Neural progenitor cell (in vitro differentiated cells): ENCODE results near the gene SPAG9. TPM values are rescaled to one million over a fixed set of nuclear protein-coding genes. Genes with fewer than 3 reads are reported as not detected.

Experiments
- DNase-seq: peaks from one replicate; pipeline ENCODE4 v3.0.0-alpha.2; 2016; ENCODE audit warnings: low spot score
- H2AFZ ChIP-seq: fragments of 200-600 bp; sonication (generic); replicated peaks from 2 replicates; pipeline ENCODE4 v1.6.1; 2016; ENCODE audit warnings: antibody characterized with exemption
- H3F3A ChIP-seq: fragments of 200-600 bp; sonication (generic); 2 replicates; pipeline ENCODE4 v1.6.1; 2016; ENCODE audit warnings: antibody characterized with exemption, low read depth
- H3K27ac ChIP-seq: fragments of 200-600 bp; sonication (generic); 2 replicates; pipeline ENCODE4 v1.5.1; 2016; ENCODE audit warnings: mild to moderate bottlenecking
- H3K27me3 ChIP-seq: fragments of 200-600 bp; sonication (generic); 2 replicates; pipeline ENCODE4 v1.6.1; 2016; ENCODE audit warnings: mild to moderate bottlenecking, moderate library complexity
- H3K36me3 ChIP-seq: fragments of 200-600 bp; sonication (generic); 2 replicates; pipeline ENCODE4 v1.5.1; 2016
- H3K4me1 ChIP-seq: fragments of 200-600 bp; sonication (generic); 2 replicates; pipeline ENCODE4 v1.6.1; 2016; ENCODE audit warnings: mixed run types
- H3K4me2 ChIP-seq: fragments of 200-600 bp; sonication (generic); 2 replicates; pipeline ENCODE4 v1.6.1; 2016
- H3K4me3 ChIP-seq: fragments of 200-600 bp; sonication (generic); 2 replicates; pipeline ENCODE4 v1.5.1; 2016
- H3K79me2 ChIP-seq: fragments of 200-600 bp; sonication (generic); 2 replicates; pipeline ENCODE4 v1.6.1; 2016; ENCODE audit warnings: low read depth
- H3K9ac ChIP-seq: fragments of 200-600 bp; sonication (generic); 2 replicates; pipeline ENCODE4 v1.6.1; 2016
- H3K9me3 ChIP-seq: fragments of 200-600 bp; sonication (generic); 2 replicates; pipeline ENCODE4 v1.5.1; 2016; ENCODE audit warnings: low read depth
- H4K20me1 ChIP-seq: fragments of 200-600 bp; sonication (generic); 2 replicates; pipeline ENCODE4 v1.6.1; 2016; ENCODE audit warnings: low read depth
- H3K27ac Mint-ChIP-seq: 3 replicates; pipeline ENCODE4 v1.8.0; 2021; ENCODE audit warnings: mixed read lengths
- H3K27me3 Mint-ChIP-seq: 2 replicates; pipeline ENCODE4 v1.8.0; 2022; ENCODE audit warnings: low read depth, mild to moderate bottlenecking, inconsistent platforms, moderate library complexity, mixed read lengths; ENCODE audit not compliant: insufficient read depth
- H3K36me3 Mint-ChIP-seq: 3 replicates; pipeline ENCODE4 v1.8.0; 2021; ENCODE audit warnings: mixed read lengths
- H3K4me1 Mint-ChIP-seq: 3 replicates; pipeline ENCODE4 v1.8.0; 2021; ENCODE audit warnings: mixed read lengths
- H3K4me3 Mint-ChIP-seq: 3 replicates; pipeline ENCODE4 v1.8.0; 2021; ENCODE audit warnings: mild to moderate bottlenecking, moderate library complexity, mixed read lengths
- H3K9me3 Mint-ChIP-seq: 3 replicates; pipeline ENCODE4 v1.8.0; 2020; ENCODE audit warnings: mixed read lengths
- EZH2 ChIP-seq: fragments of 200-600 bp; sonication (generic); IDR thresholded peaks from 2 replicates; pipeline ENCODE4 v1.6.1; 2017; ENCODE audit warnings: antibody characterized with exemption, mild to moderate bottlenecking, moderate library complexity
- EZH2phosphoT487 ChIP-seq: fragments of 200-600 bp; sonication (generic); IDR thresholded peaks from 2 replicates; pipeline ENCODE4 v1.6.1; 2017; ENCODE audit warnings: antibody characterized with exemption
- total RNA-seq: library from RNA; depleted of rRNA; stranded (reverse); fragments of >200 nt; gene quantifications from 2 replicates; pipeline ENCODE4 v1.2.3, GENCODE V29; 2015; ENCODE audit warnings: low replicate concordance
- TF ChIP-seq, protein P1 (sequence below): fragments of 200-600 bp; sonication (generic); IDR thresholded peaks from 2 replicates; pipeline ENCODE4 v1.5.1; 2017; ENCODE audit warnings: antibody characterized with exemption, mild to moderate bottlenecking

The SPAG9 gene
- total RNA-seq, 1 donor from 2014 or later: 99.5 TPM

DNA sequence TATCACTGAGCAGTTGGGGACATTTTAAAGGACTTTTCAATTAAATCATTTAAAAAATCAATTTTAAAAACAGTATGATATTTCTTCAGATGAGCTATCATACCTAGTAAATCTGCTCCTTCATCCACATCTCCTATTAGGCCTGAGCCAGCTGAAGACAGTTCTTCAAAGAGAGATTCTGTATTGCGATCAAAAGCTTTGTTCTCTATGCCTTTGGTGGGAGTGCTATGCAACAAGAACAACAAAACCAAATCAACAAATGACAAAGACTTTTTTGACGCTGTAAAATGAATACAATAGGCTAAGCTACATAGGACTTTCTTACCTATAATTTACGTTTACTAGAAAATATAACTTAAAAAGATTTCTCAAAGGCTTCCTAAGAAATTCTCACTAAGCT lies 106.5 kb downstream of the SPAG9 start:
- Histone ChIP-seq H4K20me1 (peaks cover 4% of the 10 kb centered on the region), H3K27ac (no peak overlapping the region), H2AFZ (no peak overlapping the region), H3K79me2 (no peaks in the 10 kb centered on the region), H3K4me2 (no peak overlapping the region), H3F3A (peaks cover 32% of the 10 kb centered on the region), H3K4me3 (no peak overlapping the region), H3K4me1 (no peaks in the 10 kb centered on the region), H3K9me3 (no peaks in the 10 kb centered on the region), H3K9ac (no peak overlapping the region), H3K27me3 (no peaks in the 10 kb centered on the region), H3K36me3 (peaks cover 17% of the 10 kb centered on the region)
- DNase-seq: no peak
- Mint-ChIP-seq H3K27me3 (no peaks in the 10 kb centered on the region), H3K4me1 (no peaks in the 10 kb centered on the region), H3K9me3 (no peaks in the 10 kb centered on the region), H3K36me3 (peaks cover 11% of the 10 kb centered on the region), H3K27ac (no peak overlapping the region), H3K4me3 (no peak overlapping the region)
- TF ChIP-seq, protein P1, sequence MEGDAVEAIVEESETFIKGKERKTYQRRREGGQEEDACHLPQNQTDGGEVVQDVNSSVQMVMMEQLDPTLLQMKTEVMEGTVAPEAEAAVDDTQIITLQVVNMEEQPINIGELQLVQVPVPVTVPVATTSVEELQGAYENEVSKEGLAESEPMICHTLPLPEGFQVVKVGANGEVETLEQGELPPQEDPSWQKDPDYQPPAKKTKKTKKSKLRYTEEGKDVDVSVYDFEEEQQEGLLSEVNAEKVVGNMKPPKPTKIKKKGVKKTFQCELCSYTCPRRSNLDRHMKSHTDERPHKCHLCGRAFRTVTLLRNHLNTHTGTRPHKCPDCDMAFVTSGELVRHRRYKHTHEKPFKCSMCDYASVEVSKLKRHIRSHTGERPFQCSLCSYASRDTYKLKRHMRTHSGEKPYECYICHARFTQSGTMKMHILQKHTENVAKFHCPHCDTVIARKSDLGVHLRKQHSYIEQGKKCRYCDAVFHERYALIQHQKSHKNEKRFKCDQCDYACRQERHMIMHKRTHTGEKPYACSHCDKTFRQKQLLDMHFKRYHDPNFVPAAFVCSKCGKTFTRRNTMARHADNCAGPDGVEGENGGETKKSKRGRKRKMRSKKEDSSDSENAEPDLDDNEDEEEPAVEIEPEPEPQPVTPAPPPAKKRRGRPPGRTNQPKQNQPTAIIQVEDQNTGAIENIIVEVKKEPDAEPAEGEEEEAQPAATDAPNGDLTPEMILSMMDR: no peak
- TF ChIP-seq EZH2: no peak
- TF ChIP-seq EZH2phosphoT487: no peak

DNA sequence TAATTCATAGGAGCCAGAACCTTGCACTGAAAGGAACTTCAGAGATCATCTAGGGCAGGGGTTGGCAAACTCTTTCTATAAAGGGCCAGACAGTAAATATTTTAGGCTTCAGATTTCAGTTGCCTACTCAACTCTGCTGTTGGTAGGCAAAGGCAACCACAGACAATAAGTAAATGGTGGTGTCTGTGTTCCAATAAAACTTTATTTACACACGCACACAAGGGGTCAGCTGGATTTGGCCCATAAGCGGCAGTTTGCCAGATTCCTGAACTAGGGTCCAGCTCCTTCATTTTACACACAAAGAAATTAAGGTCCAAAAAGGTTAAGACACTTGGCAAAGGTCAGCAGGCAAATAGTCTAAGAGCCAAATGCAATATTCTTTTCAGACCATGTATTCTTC lies 107.3 kb downstream of the SPAG9 start:
- Histone ChIP-seq H3K79me2 (no peaks in the 10 kb centered on the region), H3K27me3 (no peaks in the 10 kb centered on the region), H3K27ac (no peak overlapping the region), H3K9ac (no peak overlapping the region), H3K4me1 (no peaks in the 10 kb centered on the region), H3K36me3 (peaks cover 23% of the 10 kb centered on the region), H3K4me3 (no peak overlapping the region), H2AFZ (no peak overlapping the region), H3F3A (peaks cover 32% of the 10 kb centered on the region), H3K4me2 (no peak overlapping the region), H3K9me3 (no peaks in the 10 kb centered on the region), H4K20me1 (peaks cover 4% of the 10 kb centered on the region)
- H3K36me3 Mint-ChIP-seq: peaks cover 6% of the 10 kb centered on the region
- no peak for DNase-seq
- no peak for TF ChIP-seq EZH2
- no peaks in the 10 kb centered on the region for H3K9me3 Mint-ChIP-seq
- no peak overlapping the region for H3K4me3 Mint-ChIP-seq
- no peaks in the 10 kb centered on the region for H3K4me1 Mint-ChIP-seq
- no peak overlapping the region for H3K27ac Mint-ChIP-seq
- H3K27me3 Mint-ChIP-seq: no peaks in the 10 kb centered on the region

DNA sequence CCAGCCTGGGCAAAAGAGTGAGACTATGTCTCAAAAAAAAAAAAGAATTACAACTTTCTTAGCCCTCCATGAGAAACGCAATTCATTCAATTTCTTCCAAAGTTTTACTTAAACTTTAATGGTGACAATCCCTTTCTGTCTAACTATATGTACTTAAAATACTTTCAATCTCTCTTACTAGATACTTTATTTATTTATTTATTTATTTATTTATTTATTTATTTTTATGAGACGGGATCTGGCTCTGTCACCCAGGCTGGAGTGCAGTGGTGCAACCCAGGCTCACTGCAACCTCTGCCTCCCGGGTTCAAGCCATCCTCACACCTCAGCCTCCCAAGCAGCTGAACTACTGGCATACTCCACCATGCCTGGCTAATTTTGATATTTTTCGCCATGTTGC lies 108.1 kb downstream of the SPAG9 start:
- H3K4me2 ChIP-seq: no peak overlapping the region
- peaks cover 37% of the 10 kb centered on the region for H3F3A ChIP-seq
- peaks cover 31% of the 10 kb centered on the region for H3K36me3 ChIP-seq
- no peaks in the 10 kb centered on the region for H3K9me3 ChIP-seq
- no peaks in the 10 kb centered on the region for H3K27me3 ChIP-seq
- no peak overlapping the region for H3K27ac Mint-ChIP-seq
- no peaks in the 10 kb centered on the region for H3K4me1 Mint-ChIP-seq
- DNase-seq: no peak
- H2AFZ ChIP-seq: no peak overlapping the region
- H3K36me3 Mint-ChIP-seq: peaks cover 6% of the 10 kb centered on the region
- no peaks in the 10 kb centered on the region for H3K79me2 ChIP-seq
- no peaks in the 10 kb centered on the region for H3K9me3 Mint-ChIP-seq
- no peak overlapping the region for H3K4me3 ChIP-seq
- no peak overlapping the region for H3K4me3 Mint-ChIP-seq
- H3K4me1 ChIP-seq: no peaks in the 10 kb centered on the region
- H3K9ac ChIP-seq: no peak overlapping the region
- H3K27me3 Mint-ChIP-seq: no peaks in the 10 kb centered on the region
- TF ChIP-seq EZH2phosphoT487 (no peak), EZH2 (no peak)
- TF ChIP-seq, protein P1: no peak
- H4K20me1 ChIP-seq: peaks cover 4% of the 10 kb centered on the region
- H3K27ac ChIP-seq: no peak overlapping the region

DNA sequence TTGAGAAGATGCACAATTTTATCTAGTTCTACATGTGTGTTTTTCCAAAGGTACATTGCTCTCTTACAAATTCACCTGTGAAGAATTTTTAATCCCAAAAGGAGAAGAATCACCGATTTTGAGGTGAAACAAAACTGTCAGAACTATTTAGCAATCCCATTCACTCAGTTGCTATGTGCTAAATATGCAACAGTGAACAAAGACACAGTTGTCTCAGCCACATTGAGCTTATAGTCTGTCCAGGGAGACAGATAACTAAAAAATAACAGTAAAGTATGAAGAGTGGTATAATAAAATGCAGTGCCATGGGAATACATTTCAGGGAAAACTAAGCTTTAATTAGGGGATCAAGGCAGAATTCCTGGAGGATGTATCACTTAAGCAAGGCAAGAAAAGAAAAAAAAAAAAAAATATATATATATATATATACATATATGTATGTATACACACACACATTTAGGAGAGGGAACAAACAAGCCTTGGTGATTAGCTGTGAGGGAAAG lies 110.4 kb downstream of the SPAG9 start:
- Histone ChIP-seq H2AFZ (no peak overlapping the region), H3K27me3 (no peaks in the 10 kb centered on the region), H4K20me1 (peaks cover 4% of the 10 kb centered on the region), H3K4me1 (no peaks in the 10 kb centered on the region), H3K4me2 (no peak overlapping the region), H3K9ac (no peak overlapping the region), H3K27ac (no peak overlapping the region), H3K4me3 (no peak overlapping the region), H3F3A (peaks cover 44% of the 10 kb centered on the region), H3K79me2 (no peaks in the 10 kb centered on the region), H3K36me3 (peaks cover 32% of the 10 kb centered on the region), H3K9me3 (no peaks in the 10 kb centered on the region)
- TF ChIP-seq, protein P1: no peak
- TF ChIP-seq EZH2phosphoT487: no peak
- no peak for TF ChIP-seq EZH2
- no peak for DNase-seq
- Mint-ChIP-seq H3K27me3 (no peaks in the 10 kb centered on the region), H3K4me3 (no peak overlapping the region), H3K36me3 (peaks cover 7% of the 10 kb centered on the region), H3K27ac (no peak overlapping the region), H3K4me1 (peaks cover 4% of the 10 kb centered on the region), H3K9me3 (no peaks in the 10 kb centered on the region)
